GM12801 (cell line): ENCODE results near the gene TSACC.

Source experiments
- CTCF ChIP-seq: IDR thresholded peaks from one replicate; pipeline ENCODE4 v1.5.1; 2011; ENCODE audit warnings: control low read depth; ENCODE audit not compliant: insufficient read length; ENCODE audit errors: extremely low read depth

TSACC gene

DNA sequence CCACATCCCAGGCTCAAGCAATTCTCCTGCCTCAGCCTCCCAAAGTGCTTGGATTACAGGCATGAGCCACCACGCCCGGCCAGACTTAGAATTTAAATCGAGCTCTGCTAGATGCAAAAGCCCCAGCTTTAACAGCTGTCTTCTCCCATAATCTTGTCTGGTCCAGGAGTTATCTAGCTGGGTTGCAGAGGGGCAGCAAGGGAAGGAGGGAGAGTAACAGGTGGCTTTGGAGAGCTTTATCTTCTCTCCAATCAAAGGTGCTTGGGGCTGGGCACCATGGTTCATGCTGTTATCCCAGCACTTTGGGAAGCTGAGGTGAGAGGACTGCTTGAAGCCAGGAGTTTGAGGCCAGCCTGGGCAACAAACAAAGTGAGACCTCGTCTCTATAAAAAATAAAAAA lies 34.5 kb downstream of the TSACC start:
- TF ChIP-seq CTCF = no peak

DNA sequence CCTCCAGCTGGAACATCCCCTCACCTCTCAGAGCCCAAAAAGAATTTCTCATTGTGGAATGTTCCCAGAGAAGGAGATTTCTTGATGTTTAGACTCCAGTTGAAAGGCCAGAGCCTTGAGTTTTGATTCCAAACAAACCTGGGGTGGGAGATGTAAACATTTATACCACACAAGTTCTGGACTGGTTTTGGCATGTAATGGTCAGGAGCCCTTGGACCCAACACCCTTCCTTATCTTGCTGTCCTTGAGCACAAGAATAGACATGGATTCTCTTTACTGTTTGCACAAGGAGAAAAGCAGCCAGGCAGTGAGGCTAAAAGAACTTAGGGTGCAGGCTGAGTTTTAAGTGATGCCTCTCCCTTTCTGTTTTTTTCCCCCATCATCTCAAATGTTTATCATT lies 35.2 kb downstream of the TSACC start:
- no peak for TF ChIP-seq CTCF

DNA sequence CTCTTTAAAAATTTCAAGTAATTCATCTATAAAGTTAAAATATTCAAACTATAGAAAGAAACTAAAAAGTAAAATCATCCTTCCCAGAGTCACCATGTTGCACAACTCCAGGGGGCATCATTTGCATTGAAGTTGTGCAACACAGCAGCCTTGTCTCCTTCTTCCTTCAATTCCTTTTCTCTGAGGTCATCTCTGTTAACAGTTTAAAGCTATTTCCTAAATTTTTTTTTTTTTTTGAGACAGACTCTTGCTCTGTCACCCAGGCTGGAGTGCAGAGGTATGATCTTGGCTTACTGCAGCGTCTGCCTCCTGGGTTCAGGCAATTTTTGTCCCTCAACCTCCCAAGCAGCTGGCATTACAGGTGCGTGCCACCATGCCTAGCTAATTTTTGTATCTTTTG lies 37.8 kb downstream of the TSACC start:
- no peak for TF ChIP-seq CTCF

- no peak for TF ChIP-seq CTCF
Measured at GRCh38 chr1:156376958-156377919, 38.9 kb downstream of the TSACC start.

DNA sequence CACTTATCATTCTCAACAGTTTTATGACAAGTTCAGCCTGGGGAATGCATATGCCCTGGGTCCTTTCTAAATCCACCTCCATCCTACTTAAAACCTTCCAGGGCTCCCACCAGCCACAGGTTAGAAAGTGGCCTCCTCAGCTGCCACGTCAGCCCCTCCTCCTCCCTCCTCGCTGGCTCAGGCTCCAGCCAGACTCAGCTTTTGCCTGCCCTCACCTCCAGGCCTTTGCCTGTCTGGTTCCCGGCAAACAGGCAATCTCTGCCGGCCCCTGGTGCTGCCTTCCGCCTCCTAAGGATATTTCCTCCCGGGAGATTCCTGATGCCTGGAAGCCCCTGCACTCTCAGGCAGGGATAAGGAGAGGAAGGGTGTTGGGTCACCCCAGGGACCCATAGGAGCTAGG lies 40.2 kb downstream of the TSACC start:
- no peak for TF ChIP-seq CTCF

GRCh38 chr1:156379420-156380165 lies 41.3 kb downstream of the TSACC start:
- no peak for TF ChIP-seq CTCF

GRCh38 chr1:156382561-156382960 lies 44.2 kb downstream of the TSACC start:
- TF ChIP-seq CTCF = no peak
